Inferior parietal cortex (tissue), 1 donor: Measurements from ENCODE around the gene LTBP3.
A peak's percentile ranks its signal among the peaks of the same experiment; 100 is the strongest.

ENCODE experiments used
- DNase-seq: peaks from one replicate; pipeline ENCODE4 v3.0.0-alpha.2; 2016; ENCODE audit errors: extremely low spot score

Gene LTBP3

DNA sequence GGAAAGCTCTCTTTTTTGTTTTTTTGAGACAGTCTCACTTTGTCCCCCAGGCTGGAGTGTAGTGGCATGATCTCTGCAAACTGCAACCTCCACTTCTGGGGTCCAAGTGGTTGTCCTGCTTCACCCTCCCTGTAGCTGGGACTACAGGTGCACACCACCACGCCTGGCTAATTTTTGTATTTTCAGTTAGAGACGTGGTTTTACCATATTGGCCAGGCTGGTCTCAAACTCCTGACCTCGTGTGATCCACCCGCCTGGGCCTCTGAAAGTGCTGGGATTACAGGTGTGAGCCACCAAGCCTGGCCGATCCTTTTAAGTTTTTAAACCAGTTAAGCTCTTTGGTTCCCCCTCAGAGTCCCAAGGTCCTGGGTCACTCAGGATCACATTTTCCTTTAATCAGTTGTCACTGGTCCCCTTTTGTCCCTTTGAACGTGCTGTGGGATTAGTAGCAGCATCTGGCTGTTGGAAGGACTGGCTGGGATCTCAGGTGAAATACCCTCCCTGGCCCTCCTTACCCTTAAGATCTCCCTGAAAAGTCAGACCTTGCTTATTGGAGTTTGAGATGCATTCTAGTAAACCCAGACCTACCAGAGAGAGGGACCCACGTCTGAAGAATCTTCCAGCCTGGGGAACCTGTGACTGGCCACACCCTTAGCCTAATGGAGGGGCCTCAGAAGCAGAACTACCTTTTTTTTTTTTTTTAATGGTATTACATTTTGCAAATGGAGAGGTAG, 51.2 kb downstream of the LTBP3 start:
- DNase-seq: peak; percentile 61

DNA sequence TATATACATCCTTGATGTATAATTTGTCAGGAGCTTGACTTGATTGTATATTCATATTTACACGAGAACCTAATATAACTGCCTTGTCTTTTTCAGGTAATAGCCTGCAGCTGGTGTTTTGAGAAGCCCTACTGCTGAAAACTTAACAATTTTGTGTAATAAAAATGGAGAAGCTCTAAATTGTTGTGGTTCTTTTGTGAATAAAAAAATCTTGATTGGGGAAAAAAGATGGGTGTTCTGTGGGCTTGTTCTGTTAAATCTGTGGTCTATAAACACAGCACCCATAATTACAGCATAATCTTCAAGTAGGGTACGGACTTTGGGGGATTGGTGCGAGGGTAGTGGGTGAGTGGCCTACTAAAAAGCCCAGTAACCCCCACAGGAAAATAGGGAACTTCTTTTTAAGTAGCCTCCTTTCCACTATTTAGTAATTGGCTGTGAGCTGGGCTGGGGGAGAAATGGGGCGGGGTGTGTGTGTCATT, 51.8 kb downstream of the LTBP3 start:
- DNase-seq: no peak

DNA sequence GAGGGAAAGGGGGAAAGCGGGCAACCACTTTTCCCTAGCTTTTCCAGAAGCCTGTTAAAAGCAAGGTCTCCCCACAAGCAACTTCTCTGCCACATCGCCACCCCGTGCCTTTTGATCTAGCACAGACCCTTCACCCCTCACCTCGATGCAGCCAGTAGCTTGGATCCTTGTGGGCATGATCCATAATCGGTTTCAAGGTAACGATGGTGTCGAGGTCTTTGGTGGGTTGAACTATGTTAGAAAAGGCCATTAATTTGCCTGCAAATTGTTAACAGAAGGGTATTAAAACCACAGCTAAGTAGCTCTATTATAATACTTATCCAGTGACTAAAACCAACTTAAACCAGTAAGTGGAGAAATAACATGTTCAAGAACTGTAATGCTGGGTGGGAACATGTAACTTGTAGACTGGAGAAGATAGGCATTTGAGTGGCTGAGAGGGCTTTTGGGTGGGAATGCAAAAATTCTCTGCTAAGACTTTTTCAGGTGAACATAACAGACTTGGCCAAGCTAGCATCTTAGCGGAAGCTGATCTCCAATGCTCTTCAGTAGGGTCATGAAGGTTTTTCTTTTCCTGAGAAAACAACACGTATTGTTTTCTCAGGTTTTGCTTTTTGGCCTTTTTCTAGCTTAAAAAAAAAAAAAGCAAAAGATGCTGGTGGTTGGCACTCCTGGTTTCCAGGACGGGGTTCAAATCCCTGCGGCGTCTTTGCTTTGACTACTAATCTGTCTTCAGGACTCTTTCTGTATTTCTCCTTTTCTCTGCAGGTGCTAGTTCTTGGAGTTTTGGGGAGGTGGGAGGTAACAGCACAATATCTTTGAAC, 52.5 kb downstream of the LTBP3 start:
- no peak for DNase-seq

DNA sequence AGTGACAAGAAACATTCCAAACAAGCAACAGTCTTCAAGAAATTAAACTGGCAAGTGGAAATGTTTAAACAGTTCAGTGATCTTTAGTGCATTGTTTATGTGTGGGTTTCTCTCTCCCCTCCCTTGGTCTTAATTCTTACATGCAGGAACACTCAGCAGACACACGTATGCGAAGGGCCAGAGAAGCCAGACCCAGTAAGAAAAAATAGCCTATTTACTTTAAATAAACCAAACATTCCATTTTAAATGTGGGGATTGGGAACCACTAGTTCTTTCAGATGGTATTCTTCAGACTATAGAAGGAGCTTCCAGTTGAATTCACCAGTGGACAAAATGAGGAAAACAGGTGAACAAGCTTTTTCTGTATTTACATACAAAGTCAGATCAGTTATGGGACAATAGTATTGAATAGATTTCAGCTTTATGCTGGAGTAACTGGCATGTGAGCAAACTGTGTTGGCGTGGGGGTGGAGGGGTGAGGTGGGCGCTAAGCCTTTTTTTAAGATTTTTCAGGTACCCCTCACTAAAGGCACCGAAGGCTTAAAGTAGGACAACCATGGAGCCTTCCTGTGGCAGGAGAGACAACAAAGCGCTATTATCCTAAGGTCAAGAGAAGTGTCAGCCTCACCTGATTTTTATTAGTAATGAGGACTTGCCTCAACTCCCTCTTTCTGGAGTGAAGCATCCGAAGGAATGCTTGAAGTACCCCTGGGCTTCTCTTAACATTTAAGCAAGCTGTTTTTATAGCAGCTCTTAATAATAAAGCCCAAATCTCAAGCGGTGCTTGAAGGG, 53.3 kb downstream of the LTBP3 start:
- peak; percentile 35 for DNase-seq

DNA sequence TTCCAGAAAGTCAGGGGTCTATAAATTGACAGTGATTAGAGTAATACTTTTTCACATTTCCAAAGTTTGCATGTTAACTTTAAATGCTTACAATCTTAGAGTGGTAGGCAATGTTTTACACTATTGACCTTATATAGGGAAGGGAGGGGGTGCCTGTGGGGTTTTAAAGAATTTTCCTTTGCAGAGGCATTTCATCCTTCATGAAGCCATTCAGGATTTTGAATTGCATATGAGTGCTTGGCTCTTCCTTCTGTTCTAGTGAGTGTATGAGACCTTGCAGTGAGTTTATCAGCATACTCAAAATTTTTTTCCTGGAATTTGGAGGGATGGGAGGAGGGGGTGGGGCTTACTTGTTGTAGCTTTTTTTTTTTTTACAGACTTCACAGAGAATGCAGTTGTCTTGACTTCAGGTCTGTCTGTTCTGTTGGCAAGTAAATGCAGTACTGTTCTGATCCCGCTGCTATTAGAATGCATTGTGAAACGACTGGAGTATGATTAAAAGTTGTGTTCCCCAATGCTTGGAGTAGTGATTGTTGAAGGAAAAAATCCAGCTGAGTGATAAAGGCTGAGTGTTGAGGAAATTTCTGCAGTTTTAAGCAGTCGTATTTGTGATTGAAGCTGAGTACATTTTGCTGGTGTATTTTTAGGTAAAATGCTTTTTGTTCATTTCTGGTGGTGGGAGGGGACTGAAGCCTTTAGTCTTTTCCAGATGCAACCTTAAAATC, 54.0 kb downstream of the LTBP3 start:
- DNase-seq: peak; percentile 31

DNA sequence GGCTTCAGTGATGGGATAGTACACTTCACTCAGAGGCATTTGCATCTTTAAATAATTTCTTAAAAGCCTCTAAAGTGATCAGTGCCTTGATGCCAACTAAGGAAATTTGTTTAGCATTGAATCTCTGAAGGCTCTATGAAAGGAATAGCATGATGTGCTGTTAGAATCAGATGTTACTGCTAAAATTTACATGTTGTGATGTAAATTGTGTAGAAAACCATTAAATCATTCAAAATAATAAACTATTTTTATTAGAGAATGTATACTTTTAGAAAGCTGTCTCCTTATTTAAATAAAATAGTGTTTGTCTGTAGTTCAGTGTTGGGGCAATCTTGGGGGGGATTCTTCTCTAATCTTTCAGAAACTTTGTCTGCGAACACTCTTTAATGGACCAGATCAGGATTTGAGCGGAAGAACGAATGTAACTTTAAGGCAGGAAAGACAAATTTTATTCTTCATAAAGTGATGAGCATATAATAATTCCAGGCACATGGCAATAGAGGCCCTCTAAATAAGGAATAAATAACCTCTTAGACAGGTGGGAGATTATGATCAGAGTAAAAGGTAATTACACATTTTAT, 54.7 kb downstream of the LTBP3 start:
- DNase-seq: peak; percentile 30

DNA sequence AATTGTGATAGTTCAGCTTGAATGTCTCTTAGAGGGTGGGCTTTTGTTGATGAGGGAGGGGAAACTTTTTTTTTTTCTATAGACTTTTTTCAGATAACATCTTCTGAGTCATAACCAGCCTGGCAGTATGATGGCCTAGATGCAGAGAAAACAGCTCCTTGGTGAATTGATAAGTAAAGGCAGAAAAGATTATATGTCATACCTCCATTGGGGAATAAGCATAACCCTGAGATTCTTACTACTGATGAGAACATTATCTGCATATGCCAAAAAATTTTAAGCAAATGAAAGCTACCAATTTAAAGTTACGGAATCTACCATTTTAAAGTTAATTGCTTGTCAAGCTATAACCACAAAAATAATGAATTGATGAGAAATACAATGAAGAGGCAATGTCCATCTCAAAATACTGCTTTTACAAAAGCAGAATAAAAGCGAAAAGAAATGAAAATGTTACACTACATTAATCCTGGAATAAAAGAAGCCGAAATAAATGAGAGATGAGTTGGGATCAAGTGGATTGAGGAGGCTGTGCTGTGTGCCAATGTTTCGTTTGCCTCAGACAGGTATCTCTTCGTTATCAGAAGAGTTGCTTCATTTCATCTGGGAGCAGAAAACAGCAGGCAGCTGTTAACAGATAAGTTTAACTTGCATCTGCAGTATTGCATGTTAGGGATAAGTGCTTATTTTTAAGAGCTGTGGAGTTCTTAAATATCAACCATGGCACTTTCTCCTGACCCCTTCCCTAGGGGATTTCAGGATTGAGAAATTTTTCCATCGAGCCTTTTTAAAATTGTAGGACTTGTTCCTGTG, 55.4 kb downstream of the LTBP3 start:
- DNase-seq: peak; percentile 29

DNA sequence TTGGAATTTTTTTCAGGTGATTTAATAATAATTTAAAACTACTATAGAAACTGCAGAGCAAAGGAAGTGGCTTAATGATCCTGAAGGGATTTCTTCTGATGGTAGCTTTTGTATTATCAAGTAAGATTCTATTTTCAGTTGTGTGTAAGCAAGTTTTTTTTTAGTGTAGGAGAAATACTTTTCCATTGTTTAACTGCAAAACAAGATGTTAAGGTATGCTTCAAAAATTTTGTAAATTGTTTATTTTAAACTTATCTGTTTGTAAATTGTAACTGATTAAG, 55.9 kb downstream of the LTBP3 start:
- DNase-seq: no peak

DNA sequence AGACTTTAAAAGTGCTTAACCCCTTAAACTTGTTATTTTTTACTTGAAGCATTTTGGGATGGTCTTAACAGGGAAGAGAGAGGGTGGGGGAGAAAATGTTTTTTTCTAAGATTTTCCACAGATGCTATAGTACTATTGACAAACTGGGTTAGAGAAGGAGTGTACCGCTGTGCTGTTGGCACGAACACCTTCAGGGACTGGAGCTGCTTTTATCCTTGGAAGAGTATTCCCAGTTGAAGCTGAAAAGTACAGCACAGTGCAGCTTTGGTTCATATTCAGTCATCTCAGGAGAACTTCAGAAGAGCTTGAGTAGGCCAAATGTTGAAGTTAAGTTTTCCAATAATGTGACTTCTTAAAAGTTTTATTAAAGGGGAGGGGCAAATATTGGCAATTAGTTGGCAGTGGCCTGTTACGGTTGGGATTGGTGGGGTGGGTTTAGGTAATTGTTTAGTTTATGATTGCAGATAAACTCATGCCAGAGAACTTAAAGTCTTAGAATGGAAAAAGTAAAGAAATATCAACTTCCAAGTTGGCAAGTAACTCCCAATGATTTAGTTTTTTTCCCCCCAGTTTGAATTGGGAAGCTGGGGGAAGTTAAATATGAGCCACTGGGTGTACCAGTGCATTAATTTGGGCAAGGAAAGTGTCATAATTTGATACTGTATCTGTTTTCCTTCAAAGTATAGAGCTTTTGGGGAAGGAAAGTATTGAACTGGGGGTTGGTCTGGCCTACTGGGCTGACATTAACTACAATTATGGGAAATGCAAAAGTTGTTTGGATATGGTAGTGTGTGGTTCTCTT, 56.5 kb downstream of the LTBP3 start:
- no peak for DNase-seq

DNA sequence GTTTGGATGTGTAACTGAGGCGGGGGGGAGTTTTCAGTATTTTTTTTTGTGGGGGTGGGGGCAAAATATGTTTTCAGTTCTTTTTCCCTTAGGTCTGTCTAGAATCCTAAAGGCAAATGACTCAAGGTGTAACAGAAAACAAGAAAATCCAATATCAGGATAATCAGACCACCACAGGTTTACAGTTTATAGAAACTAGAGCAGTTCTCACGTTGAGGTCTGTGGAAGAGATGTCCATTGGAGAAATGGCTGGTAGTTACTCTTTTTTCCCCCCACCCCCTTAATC, 57.0 kb downstream of the LTBP3 start:
- no peak for DNase-seq

DNA sequence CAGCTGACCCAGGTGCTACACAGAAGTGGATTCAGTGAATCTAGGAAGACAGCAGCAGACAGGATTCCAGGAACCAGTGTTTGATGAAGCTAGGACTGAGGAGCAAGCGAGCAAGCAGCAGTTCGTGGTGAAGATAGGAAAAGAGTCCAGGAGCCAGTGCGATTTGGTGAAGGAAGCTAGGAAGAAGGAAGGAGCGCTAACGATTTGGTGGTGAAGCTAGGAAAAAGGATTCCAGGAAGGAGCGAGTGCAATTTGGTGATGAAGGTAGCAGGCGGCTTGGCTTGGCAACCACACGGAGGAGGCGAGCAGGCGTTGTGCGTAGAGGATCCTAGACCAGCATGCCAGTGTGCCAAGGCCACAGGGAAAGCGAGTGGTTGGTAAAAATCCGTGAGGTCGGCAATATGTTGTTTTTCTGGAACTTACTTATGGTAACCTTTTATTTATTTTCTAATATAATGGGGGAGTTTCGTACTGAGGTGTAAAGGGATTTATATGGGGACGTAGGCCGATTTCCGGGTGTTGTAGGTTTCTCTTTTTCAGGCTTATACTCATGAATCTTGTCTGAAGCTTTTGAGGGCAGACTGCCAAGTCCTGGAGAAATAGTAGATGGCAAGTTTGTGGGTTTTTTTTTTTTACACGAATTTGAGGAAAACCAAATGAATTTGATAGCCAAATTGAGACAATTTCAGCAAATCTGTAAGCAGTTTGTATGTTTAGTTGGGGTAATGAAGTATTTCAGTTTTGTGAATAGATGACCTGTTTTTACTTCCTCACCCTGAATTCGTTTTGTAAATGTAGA, 57.6 kb downstream of the LTBP3 start:
- DNase-seq: peak; percentile 50

DNA sequence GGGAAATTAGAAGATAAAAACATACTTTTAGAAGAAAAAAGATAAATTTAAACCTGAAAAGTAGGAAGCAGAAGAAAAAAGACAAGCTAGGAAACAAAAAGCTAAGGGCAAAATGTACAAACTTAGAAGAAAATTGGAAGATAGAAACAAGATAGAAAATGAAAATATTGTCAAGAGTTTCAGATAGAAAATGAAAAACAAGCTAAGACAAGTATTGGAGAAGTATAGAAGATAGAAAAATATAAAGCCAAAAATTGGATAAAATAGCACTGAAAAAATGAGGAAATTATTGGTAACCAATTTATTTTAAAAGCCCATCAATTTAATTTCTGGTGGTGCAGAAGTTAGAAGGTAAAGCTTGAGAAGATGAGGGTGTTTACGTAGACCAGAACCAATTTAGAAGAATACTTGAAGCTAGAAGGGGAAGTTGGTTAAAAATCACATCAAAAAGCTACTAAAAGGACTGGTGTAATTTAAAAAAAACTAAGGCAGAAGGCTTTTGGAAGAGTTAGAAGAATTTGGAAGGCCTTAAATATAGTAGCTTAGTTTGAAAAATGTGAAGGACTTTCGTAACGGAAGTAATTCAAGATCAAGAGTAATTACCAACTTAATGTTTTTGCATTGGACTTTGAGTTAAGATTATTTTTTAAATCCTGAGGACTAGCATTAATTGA, 58.3 kb downstream of the LTBP3 start:
- DNase-seq: peak; percentile 53

DNA sequence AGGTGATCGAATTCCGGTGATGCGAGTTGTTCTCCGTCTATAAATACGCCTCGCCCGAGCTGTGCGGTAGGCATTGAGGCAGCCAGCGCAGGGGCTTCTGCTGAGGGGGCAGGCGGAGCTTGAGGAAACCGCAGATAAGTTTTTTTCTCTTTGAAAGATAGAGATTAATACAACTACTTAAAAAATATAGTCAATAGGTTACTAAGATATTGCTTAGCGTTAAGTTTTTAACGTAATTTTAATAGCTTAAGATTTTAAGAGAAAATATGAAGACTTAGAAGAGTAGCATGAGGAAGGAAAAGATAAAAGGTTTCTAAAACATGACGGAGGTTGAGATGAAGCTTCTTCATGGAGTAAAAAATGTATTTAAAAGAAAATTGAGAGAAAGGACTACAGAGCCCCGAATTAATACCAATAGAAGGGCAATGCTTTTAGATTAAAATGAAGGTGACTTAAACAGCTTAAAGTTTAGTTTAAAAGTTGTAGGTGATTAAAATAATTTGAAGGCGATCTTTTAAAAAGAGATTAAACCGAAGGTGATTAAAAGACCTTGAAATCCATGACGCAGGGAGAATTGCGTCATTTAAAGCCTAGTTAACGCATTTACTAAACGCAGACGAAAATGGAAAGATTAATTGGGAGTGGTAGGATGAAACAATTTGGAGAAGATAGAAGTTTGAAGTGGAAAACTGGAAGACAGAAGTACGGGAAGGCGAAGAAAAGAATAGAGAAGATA, 59.0 kb downstream of the LTBP3 start, which contains the start of gene MALAT1:
Gene MALAT1 (plus strand): TSS at position 69 of the 736 bp plus-strand sequence.
- DNase-seq: peak; percentile 98

DNA sequence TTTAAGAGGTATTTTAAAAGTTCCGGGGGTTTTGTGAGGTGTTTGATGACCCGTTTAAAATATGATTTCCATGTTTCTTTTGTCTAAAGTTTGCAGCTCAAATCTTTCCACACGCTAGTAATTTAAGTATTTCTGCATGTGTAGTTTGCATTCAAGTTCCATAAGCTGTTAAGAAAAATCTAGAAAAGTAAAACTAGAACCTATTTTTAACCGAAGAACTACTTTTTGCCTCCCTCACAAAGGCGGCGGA, 59.5 kb downstream of the LTBP3 start:
- DNase-seq: no peak

DNA sequence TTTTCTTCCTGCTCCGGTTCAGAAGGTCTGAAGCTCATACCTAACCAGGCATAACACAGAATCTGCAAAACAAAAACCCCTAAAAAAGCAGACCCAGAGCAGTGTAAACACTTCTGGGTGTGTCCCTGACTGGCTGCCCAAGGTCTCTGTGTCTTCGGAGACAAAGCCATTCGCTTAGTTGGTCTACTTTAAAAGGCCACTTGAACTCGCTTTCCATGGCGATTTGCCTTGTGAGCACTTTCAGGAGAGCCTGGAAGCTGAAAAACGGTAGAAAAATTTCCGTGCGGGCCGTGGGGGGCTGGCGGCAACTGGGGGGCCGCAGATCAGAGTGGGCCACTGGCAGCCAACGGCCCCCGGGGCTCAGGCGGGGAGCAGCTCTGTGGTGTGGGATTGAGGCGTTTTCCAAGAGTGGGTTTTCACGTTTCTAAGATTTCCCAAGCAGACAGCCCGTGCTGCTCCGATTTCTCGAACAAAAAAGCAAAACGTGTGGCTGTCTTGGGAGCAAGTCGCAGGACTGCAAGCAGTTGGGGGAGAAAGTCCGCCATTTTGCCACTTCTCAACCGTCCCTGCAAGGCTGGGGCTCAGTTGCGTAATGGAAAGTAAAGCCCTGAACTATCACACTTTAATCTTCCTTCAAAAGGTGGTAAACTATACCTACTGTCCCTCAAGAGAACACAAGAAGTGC, 60.0 kb downstream of the LTBP3 start:
- peak; percentile 83 for DNase-seq

DNA sequence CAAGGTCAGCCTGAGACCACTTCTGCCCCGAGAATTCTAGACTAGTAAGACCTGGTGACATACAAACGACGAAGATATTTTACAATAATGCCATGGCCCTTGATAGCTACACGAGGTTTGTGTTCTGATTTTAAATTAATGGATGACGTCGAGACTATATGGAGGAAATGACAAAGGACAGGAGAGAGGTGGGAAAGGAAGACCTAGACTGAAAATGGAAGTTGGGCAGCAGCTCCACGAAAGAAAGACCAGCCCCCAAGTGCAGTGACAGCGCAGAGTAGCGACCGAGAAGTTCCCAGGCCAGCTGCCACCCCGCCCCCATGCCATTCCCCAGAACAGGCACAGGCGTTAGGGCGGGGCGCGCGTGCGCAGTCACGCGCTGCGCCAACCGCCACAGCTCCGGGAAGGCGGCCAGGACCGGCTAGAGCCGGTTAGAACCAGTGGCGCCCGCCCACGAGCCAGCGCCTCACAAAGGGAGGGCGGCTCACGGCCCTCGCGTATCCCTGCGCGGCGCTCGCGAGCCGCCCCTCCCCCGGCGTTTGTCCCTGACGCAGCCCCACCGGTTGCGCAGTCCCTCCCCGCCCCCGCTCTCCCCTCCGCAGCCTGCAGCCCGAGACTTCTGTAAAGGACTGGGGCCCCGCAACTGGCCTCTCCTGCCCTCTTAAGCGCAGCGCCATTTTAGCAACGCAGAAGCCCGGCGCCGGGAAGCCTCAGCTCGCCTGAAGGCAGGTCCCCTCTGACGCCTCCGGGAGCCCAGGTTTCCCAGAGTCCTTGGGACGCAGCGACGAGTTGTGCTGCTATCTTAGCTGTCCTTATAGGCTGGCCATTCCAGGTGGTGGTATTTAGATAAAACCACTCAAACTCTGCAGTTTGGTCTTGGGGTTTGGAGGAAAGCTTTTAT, 60.8 kb downstream of the LTBP3 start:
- DNase-seq: peak; percentile 97
